Adipose tissue (tissue), 3 donors: Measurements from ENCODE around the gene KCNH1. TPM values are rescaled to one million over a fixed set of nuclear protein-coding genes. Genes with fewer than 3 reads are reported as not detected.

ENCODE experiments used
- H3K27ac ChIP-seq: one replicate; pipeline ENCODE4 v1.5.1; 2013; ENCODE audit warnings: low read depth, low read length
- WGBS, 3 donors: extraction: QIAGEN DNeasy Blood & Tissue Kit; methylation state at CpG; one replicate each; pipeline ENCODE4 v1.1.7; 2013; 5-methylcytosine and 5-hydroxymethylcytosine counted together
- polyA plus RNA-seq, 3 donors: library from polyadenylated mRNA; stranded (reverse); fragments of 200-250 nt; gene quantifications; one replicate each; pipeline ENCODE4 v1.2.3, GENCODE V29; 2013
- donor health status: healthy with polysubstance abuse.
- donor health status: Bipolar disorder and iron deficiency.
- donor health status: healthy.

The KCNH1 gene
- polyA plus RNA-seq, 3 donors, result 0.08 to 0.15 TPM; not detected in 1

GRCh38 chr1:210830034-210831028 is 303.6 kb downstream of the KCNH1 start:
- no peak overlapping the region for H3K27ac ChIP-seq
- 61 to 74% (median 62%) methylated on average over 6 of the region's 6 CpGs for WGBS, 3 donors

- H3K27ac ChIP-seq, result no peak overlapping the region
- WGBS, 3 donors, result 66 to 77% (median 72%) methylated on average over 4 of the region's 4 CpGs
Observed at GRCh38 chr1:210828996-210829596, 304.9 kb downstream of the KCNH1 start.

- H3K27ac ChIP-seq, result no peak overlapping the region
Observed at GRCh38 chr1:210827481-210827880, 306.5 kb downstream of the KCNH1 start.

GRCh38 chr1:210826686-210827085 is 307.3 kb downstream of the KCNH1 start:
- H3K27ac ChIP-seq, result no peak overlapping the region
- WGBS, 3 donors, result 90 to 97% (median 96%) methylated on average over 5 of the region's 5 CpGs

- WGBS, 3 donors, result 38 to 58% (median 39%) methylated on average over 1 of the region's 1 CpG
- H3K27ac ChIP-seq, result no peak overlapping the region
Observed at GRCh38 chr1:210822932-210823331, 311.0 kb downstream of the KCNH1 start.

GRCh38 chr1:210822241-210822640 is 311.7 kb downstream of the KCNH1 start:
- WGBS, 3 donors, result 44 to 86% (median 54%) methylated on average over 2 of the region's 2 CpGs

GRCh38 chr1:210821615-210822014 is 312.3 kb downstream of the KCNH1 start:
- 58 to 73% (median 62%) methylated on average over 3 of the region's 3 CpGs for WGBS, 3 donors
- H3K27ac ChIP-seq, result no peak overlapping the region

More at GRCh38 chr1:210822241-210822640, 311.7 kb downstream of the KCNH1 start:
- H3K27ac ChIP-seq, result no peak overlapping the region

GRCh38 chr1:210819266-210819665 is 314.7 kb downstream of the KCNH1 start:
- 57 to 63% (median 62%) methylated on average over 4 of the region's 4 CpGs for WGBS, 3 donors

GRCh38 chr1:210817385-210818275 is 316.3 kb downstream of the KCNH1 start:
- no peak overlapping the region for H3K27ac ChIP-seq
- WGBS, 3 donors, result 46 to 57% (median 52%) methylated on average over 2 of the region's 2 CpGs

More at GRCh38 chr1:210819266-210819665, 314.7 kb downstream of the KCNH1 start:
- H3K27ac ChIP-seq, result no peak overlapping the region

GRCh38 chr1:210815641-210816550 is 318.1 kb downstream of the KCNH1 start:
- 66 to 74% (median 73%) methylated on average over 13 of the region's 13 CpGs for WGBS, 3 donors
- no peak overlapping the region for H3K27ac ChIP-seq

- no peak overlapping the region for H3K27ac ChIP-seq
Observed at GRCh38 chr1:210814382-210815123, 319.4 kb downstream of the KCNH1 start.

- no peak overlapping the region for H3K27ac ChIP-seq
- WGBS, 3 donors, result 74 to 89% (median 86%) methylated on average over 4 of the region's 4 CpGs
Observed at GRCh38 chr1:210801501-210801900, 332.4 kb downstream of the KCNH1 start.

GRCh38 chr1:210800756-210801155 is 333.2 kb downstream of the KCNH1 start:
- 57 to 78% (median 60%) methylated on average over 3 of the region's 3 CpGs for WGBS, 3 donors

GRCh38 chr1:210800301-210800700 is 333.6 kb downstream of the KCNH1 start:
- no peak overlapping the region for H3K27ac ChIP-seq
- WGBS, 3 donors, result 45 to 80% (median 56%) methylated on average over 4 of the region's 4 CpGs

More at GRCh38 chr1:210800756-210801155, 333.2 kb downstream of the KCNH1 start:
- no peak overlapping the region for H3K27ac ChIP-seq

- 82 to 89% (median 87%) methylated on average over 8 of the region's 8 CpGs for WGBS, 3 donors
- no peak overlapping the region for H3K27ac ChIP-seq
Observed at GRCh38 chr1:210797422-210797821, 336.5 kb downstream of the KCNH1 start.

GRCh38 chr1:210796421-210796820 is 337.5 kb downstream of the KCNH1 start:
- no peak overlapping the region for H3K27ac ChIP-seq
- 82 to 95% (median 86%) methylated on average over 5 of the region's 5 CpGs for WGBS, 3 donors

- 67 to 83% (median 68%) methylated on average over 1 of the region's 1 CpG for WGBS, 3 donors
- no peak overlapping the region for H3K27ac ChIP-seq
Observed at GRCh38 chr1:210794445-210794844, 339.5 kb downstream of the KCNH1 start.
